LNCaP clone FGC (cell line): Measurements from ENCODE around the gene DENND4A.

ENCODE experiments used
- DNase-seq: peaks from one replicate; pipeline ENCODE4 v3.0.0-alpha.2; 2011; ENCODE audit warnings: low read depth
- H3K4me3 ChIP-seq: 2 replicates; pipeline ENCODE4 v1.5.1; 2011; ENCODE audit warnings: mild to moderate bottlenecking, low read depth, low read length, control low read depth
- CTCF ChIP-seq: IDR thresholded peaks from 2 replicates; pipeline ENCODE4 v1.5.1; 2012; ENCODE audit warnings: mild to moderate bottlenecking; ENCODE audit not compliant: control insufficient read depth, insufficient read depth; ENCODE audit errors: extremely low read depth

DENND4A gene

GRCh38 chr15:65777053-65777452 lies 15.0 kb downstream of the DENND4A start:
- no peak overlapping the region for H3K4me3 ChIP-seq
- TF ChIP-seq CTCF, result no peak
- DNase-seq, result no peak

DNA sequence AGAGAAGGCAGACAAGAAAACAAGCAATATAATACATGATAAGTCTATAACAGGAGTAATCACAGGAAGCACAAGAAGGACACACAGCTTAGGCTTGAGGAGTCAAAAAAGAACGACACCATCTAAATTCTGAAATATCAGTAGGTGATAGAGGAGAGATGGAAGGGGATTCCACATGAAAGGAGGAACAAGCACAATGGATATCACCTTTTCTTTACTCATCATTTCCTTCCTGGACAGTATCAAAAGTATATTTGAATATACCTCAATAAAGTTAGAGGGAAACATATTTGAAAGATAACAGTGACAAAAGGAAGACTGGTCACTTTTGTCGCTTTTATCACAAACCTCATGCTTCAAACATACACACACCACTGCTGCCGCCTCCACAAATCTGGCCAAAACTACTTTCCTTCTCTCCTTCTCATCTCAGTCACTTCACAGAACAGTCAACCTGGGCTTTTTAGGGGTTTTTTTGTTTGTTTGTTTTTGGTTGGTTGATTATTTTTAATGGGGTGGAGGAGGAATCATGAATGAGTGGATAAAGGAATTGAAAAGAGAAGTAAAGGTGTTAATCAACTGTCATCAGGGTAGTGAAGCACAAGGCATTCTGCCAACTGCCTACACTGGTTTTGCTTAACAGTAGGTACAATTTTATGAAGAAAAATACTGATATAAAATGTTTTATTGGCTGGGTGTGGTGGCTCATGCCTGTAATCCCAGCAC lies 18.5 kb downstream of the DENND4A start:
- DNase-seq, result no peak
- TF ChIP-seq CTCF, result no peak
- H3K4me3 ChIP-seq, result no peak overlapping the region

- no peak for TF ChIP-seq CTCF
- H3K4me3 ChIP-seq, result no peak overlapping the region
- DNase-seq, result no peak
Observed at GRCh38 chr15:65772930-65773329, 19.2 kb downstream of the DENND4A start.

DNA sequence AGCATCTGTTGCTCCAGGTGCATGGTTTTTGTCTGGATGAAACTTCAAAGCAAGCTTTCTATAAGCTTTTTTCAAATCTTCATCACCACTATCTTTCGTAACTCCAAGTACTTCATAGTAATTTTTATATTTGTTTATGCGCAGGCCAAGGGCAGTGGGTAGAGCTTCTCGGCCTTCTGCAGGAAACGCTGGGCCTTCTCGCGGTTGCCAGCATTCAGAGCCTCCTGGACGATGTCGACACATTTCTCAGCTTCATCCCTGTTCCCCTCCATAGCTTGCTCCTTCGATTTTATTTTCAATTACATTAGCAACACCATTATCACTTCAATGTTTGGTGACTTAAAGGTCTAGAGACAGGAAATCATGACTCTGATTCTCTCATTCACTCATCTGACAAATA lies 20.2 kb downstream of the DENND4A start:
- no peak for TF ChIP-seq CTCF
- DNase-seq, result no peak
- H3K4me3 ChIP-seq, result no peak overlapping the region

DNA sequence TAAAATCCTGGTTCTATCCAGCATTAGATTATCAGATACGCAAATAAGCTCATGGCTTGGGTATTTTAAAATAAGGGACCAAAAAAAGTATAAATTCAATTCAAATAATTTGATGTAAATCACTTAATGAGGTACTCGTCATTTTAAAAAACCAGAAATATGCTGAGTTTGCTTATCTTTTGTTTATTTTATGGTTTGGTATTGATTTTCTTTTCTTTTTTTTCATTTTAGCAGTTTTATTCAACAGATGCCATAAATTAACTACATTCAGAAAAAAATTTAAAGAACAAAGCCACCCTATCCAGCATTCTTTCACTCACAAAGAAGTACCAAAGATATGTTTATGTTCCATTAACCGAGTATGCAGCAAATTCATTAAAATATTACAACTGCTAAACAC lies 22.6 kb downstream of the DENND4A start:
- no peak for DNase-seq
- no peak overlapping the region for H3K4me3 ChIP-seq
- TF ChIP-seq CTCF, result no peak

DNA sequence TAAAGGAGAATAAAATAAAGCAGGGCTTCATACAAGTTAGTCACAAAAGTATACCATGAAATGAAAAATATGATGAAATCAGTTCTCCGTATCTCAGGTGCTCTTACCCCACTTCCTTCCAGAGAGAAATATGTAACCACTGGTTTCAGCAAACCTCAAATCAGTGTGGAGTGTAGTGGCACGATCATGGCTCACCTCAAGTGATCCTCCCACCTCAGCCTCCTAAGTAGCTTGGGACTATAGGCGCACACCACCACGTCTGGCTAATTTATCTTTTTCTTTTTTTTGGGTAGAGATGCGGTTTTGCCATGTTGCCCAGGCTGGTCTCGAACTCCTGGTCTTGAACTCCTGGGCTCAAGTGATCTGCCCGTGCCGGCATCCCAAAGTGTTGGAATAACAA lies 24.2 kb downstream of the DENND4A start:
- no peak for TF ChIP-seq CTCF
- DNase-seq, result no peak
- no peak overlapping the region for H3K4me3 ChIP-seq

GRCh38 chr15:65767264-65767595 lies 24.9 kb downstream of the DENND4A start:
- H3K4me3 ChIP-seq, result no peak overlapping the region
- DNase-seq, result no peak
- no peak for TF ChIP-seq CTCF
